Measurements from ENCODE around the gene DNAJC5.

Gene DNAJC5

GRCh38 chr20:63942250-63942951 lies 47.5 kb downstream of the DNAJC5 start:
- no peak for DNase-seq

GRCh38 chr20:63942969-63943807 lies 48.3 kb downstream of the DNAJC5 start:
- DNase-seq = no peak

GRCh38 chr20:63943808-63944077 lies 48.8 kb downstream of the DNAJC5 start:
- no peak for DNase-seq

- no peak for DNase-seq
Observed at GRCh38 chr20:63944078-63944941, 49.4 kb downstream of the DNAJC5 start.

- DNase-seq = no peak
Observed at GRCh38 chr20:63945031-63945658, 50.2 kb downstream of the DNAJC5 start.

- DNase-seq = no peak
Observed at GRCh38 chr20:63945921-63946920, 51.3 kb downstream of the DNAJC5 start.

- no peak for DNase-seq
Observed at GRCh38 chr20:63946986-63947637, 52.2 kb downstream of the DNAJC5 start.

- no peak for DNase-seq
Observed at GRCh38 chr20:63947638-63948456, 52.9 kb downstream of the DNAJC5 start.

- no peak for DNase-seq
Observed at GRCh38 chr20:63950701-63951397, 55.9 kb downstream of the DNAJC5 start.

- no peak for DNase-seq
Observed at GRCh38 chr20:63951398-63952209, 56.7 kb downstream of the DNAJC5 start.

- DNase-seq = no peak
Observed at GRCh38 chr20:63952210-63952535, 57.2 kb downstream of the DNAJC5 start.

GRCh38 chr20:63952769-63953168 lies 57.8 kb downstream of the DNAJC5 start:
- no peak for DNase-seq

GRCh38 chr20:63953764-63954429 lies 59.0 kb downstream of the DNAJC5 start:
- no peak for DNase-seq

- DNase-seq = peak; percentile 51
Observed at GRCh38 chr20:63955281-63955826, 60.4 kb downstream of the DNAJC5 start.

- peak; percentile 94 for DNase-seq
Observed at GRCh38 chr20:63955827-63956663, 61.1 kb downstream of the DNAJC5 start, which contains the start of gene UCKL1. Gene UCKL1 (minus strand): TSS chr20:63956416. CDS start chr20:63956372, 44 bp downstream.

GRCh38 chr20:63956664-63957003 lies 61.7 kb downstream of the DNAJC5 start:
- no peak for DNase-seq

Data from eye (tissue), 1 donor.